Endothelial cell of umbilical vein (primary cell): ENCODE results near the gene DAZAP1. TPM values are rescaled to one million over a fixed set of nuclear protein-coding genes. Genes with fewer than 3 reads are reported as not detected.

ENCODE experiments used
- BruUV-seq: library from RNA; stranded (reverse); fragments of 400-500 nt; replicated peaks from 2 replicates; lab custom pipeline; 2021; lab: Mats Ljungman, UMichigan
- CTCF ChIA-PET: fragments of 300-600, 350-600 bp; sonication (Branson Sonifier 250); formaldehyde crosslinking; loops from one replicate; lab custom pipeline; 2021; ENCODE audit warnings: antibody characterized with exemption, inconsistent platforms; lab: Charles Lee
- POLR2A ChIA-PET: fragments of 300-600, 350-600 bp; sonication (Branson Sonifier 250); formaldehyde crosslinking; loops from one replicate; lab custom pipeline; 2021; ENCODE audit warnings: antibody characterized with exemption, inconsistent platforms; lab: Charles Lee
- DNase-seq: peaks from one replicate; pipeline ENCODE4 v3.0.0-alpha.2; 2011; ENCODE audit warnings: low read depth, low spot score
- FAIRE-seq: peaks from 2 replicates; lab custom pipeline; 2011; peaks lifted over from hg19 to GRCh38; lab: Jason Lieb, UNC
- H2AFZ ChIP-seq: 2 replicates; pipeline ENCODE4 v1.6.0; 2012; ENCODE audit warnings: low read depth, low read length, control low read depth, inconsistent platforms
- H3K27ac ChIP-seq: 2 replicates; pipeline ENCODE4 v1.5.1; 2011; ENCODE audit warnings: low read depth, mild to moderate bottlenecking, control low read depth, low read length, moderate library complexity; ENCODE audit not compliant: insufficient read depth
- H3K27me3 ChIP-seq, 2 experiments: 2 replicates each; pipeline versions ENCODE4 v1.6.0 to v1.6.1; 2011; ENCODE audit warnings: low read length in 2 of 2, mixed read lengths in 1 of 2; ENCODE audit not compliant: control insufficient read depth in 2 of 2, insufficient read depth in 2 of 2
- H3K36me3 ChIP-seq, 2 experiments: 2 replicates in 1 of 2; 3 replicates in 1 of 2; pipeline ENCODE4 v1.5.1; 2011; ENCODE audit warnings: low read length in 2 of 2, mild to moderate bottlenecking in 1 of 2, moderate library complexity in 1 of 2; ENCODE audit not compliant: control insufficient read depth in 2 of 2, insufficient read depth in 2 of 2; ENCODE audit errors: extremely low read depth in 1 of 2
- H3K4me1 ChIP-seq: 3 replicates; pipeline ENCODE4 v1.5.1; 2011; ENCODE audit warnings: mild to moderate bottlenecking, low read length; ENCODE audit not compliant: control insufficient read depth, insufficient read depth; ENCODE audit errors: extremely low read depth
- H3K4me2 ChIP-seq: 2 replicates; pipeline ENCODE4 v1.6.1; 2011; ENCODE audit warnings: low read length, control low read depth, mixed read lengths; ENCODE audit not compliant: insufficient read depth
- H3K4me3 ChIP-seq, 3 experiments: fragments of 200-600 bp in 1 of 3; sonication (generic), shearing (Covaris generic) in 1 of 3; replicated peaks in 1 of 3; 2 replicates each; pipeline ENCODE4 v1.5.1; 2011 to 2016; ENCODE audit warnings: control low read depth in 3 of 3, low read length in 3 of 3, mild to moderate bottlenecking in 2 of 3, inconsistent platforms in 1 of 3, low read depth in 1 of 3, moderate library complexity in 1 of 3; ENCODE audit not compliant: insufficient read depth in 1 of 3
- H3K79me2 ChIP-seq: 2 replicates; pipeline ENCODE4 v1.6.0; 2012; ENCODE audit warnings: low read length, inconsistent platforms; ENCODE audit not compliant: control insufficient read depth, insufficient read depth
- H3K9ac ChIP-seq: replicated peaks from 2 replicates; pipeline ENCODE3; 2011; ENCODE audit warnings: low read length, control low read depth; ENCODE audit not compliant: insufficient read depth; ENCODE audit errors: extremely low read depth
- H3K9me1 ChIP-seq: replicated peaks from 3 replicates; pipeline ENCODE4 v1.6.0; 2011; ENCODE audit warnings: mild to moderate bottlenecking, low read length; ENCODE audit not compliant: control insufficient read depth, insufficient read depth; ENCODE audit errors: extremely low read depth
- H3K9me3 ChIP-seq: replicated peaks from 2 replicates; pipeline ENCODE4 v1.5.1; 2012; ENCODE audit warnings: low read length, inconsistent platforms; ENCODE audit not compliant: control insufficient read depth, insufficient read depth
- H4K20me1 ChIP-seq: replicated peaks from 2 replicates; pipeline ENCODE3; 2011; ENCODE audit warnings: mild to moderate bottlenecking, low read length; ENCODE audit not compliant: control insufficient read depth, insufficient read depth; ENCODE audit errors: extremely low read depth
- CTCF ChIP-seq, 2 donors: IDR thresholded peaks; 1 replicate in 1 of 2; 2 replicates in 1 of 2; pipeline ENCODE4 v1.5.1; 2011; ENCODE audit warnings: low read length in 2 of 2, mild to moderate bottlenecking in 2 of 2, moderate library complexity in 2 of 2, control low read depth in 1 of 2, inconsistent platforms in 1 of 2, low read depth in 1 of 2; ENCODE audit not compliant: insufficient read depth in 1 of 2; ENCODE audit errors: extremely low read depth in 1 of 2
- EZH2 ChIP-seq: IDR thresholded peaks from 2 replicates; pipeline ENCODE4 v1.6.1; 2012; ENCODE audit warnings: borderline replicate concordance, low read depth, mild to moderate bottlenecking, moderate library complexity, low read length, inconsistent platforms; ENCODE audit not compliant: severe bottlenecking
- FOS ChIP-seq: IDR thresholded peaks from 2 replicates; pipeline ENCODE4 v1.6.1; 2011; ENCODE audit warnings: mild to moderate bottlenecking, low read length, moderate library complexity, borderline replicate concordance; ENCODE audit not compliant: insufficient read depth
- GATA2 ChIP-seq: IDR thresholded peaks from 2 replicates; pipeline ENCODE4 v1.7.0; 2011; ENCODE audit warnings: low read depth, mild to moderate bottlenecking, moderate library complexity, mixed read lengths, low read length; ENCODE audit not compliant: insufficient read length, insufficient read depth
- JUN ChIP-seq: IDR thresholded peaks from 2 replicates; pipeline ENCODE4 v1.6.1; 2011; ENCODE audit warnings: borderline replicate concordance, low read depth; ENCODE audit not compliant: insufficient read length, insufficient read depth
- MYC ChIP-seq: IDR thresholded peaks from one replicate; pipeline ENCODE4 v1.6.1; 2011; ENCODE audit warnings: mild to moderate bottlenecking, low read depth, low read length
- POLR2A ChIP-seq: IDR thresholded peaks from 2 replicates; pipeline ENCODE4 v1.6.1; 2012; ENCODE audit warnings: low read depth, mild to moderate bottlenecking, control low read depth, low read length
- POLR2AphosphoS5 ChIP-seq: IDR thresholded peaks from 2 replicates; pipeline ENCODE4 v1.6.1; 2012; ENCODE audit warnings: low read depth, mild to moderate bottlenecking, control low read depth, low read length, moderate library complexity; ENCODE audit not compliant: insufficient read depth
- dilution Hi-C: fragments of 300-500 bp; cut with MboI; formaldehyde crosslinking; loops from one replicate; pipeline ENCODE4 v1.15.0; 2019; ENCODE audit warnings: low sequenced_read_pairs; ENCODE audit not compliant: extremely low pct_ligation_motif_present
- intact Hi-C: fragments of 100-400 bp; cut with micrococcal nuclease; formaldehyde crosslinking; loops from one replicate; pipeline ENCODE4 v1.10.0; 2022
- polyA plus RNA-seq, 4 experiments: library from polyadenylated mRNA; depleted of rRNA in 3 of 4; stranded (reverse) in 3 of 4; unstranded in 1 of 4; fragments of >200 nt; gene quantifications; 2 replicates each; pipeline versions ENCODE4 v1.2.1 to v1.2.3, GENCODE V29; 2011 to 2012; ENCODE audit warnings: missing spikeins in 1 of 4
- total RNA-seq: library from RNA; stranded (reverse); gene quantifications from 2 replicates; pipeline ENCODE4 v1.2.3, GENCODE V29; 2021
- TF ChIP-seq, protein P1 (sequence below): IDR thresholded peaks from 2 replicates; pipeline ENCODE4 v1.6.1; 2011; ENCODE audit not compliant: insufficient read depth, insufficient read length

The DAZAP1 gene
- total and polyA plus RNA-seq, 2 donors (not counting 3 experiments of a cell fraction or from before 2014, with no cell fraction given): 50.1 to 187 TPM

DNA sequence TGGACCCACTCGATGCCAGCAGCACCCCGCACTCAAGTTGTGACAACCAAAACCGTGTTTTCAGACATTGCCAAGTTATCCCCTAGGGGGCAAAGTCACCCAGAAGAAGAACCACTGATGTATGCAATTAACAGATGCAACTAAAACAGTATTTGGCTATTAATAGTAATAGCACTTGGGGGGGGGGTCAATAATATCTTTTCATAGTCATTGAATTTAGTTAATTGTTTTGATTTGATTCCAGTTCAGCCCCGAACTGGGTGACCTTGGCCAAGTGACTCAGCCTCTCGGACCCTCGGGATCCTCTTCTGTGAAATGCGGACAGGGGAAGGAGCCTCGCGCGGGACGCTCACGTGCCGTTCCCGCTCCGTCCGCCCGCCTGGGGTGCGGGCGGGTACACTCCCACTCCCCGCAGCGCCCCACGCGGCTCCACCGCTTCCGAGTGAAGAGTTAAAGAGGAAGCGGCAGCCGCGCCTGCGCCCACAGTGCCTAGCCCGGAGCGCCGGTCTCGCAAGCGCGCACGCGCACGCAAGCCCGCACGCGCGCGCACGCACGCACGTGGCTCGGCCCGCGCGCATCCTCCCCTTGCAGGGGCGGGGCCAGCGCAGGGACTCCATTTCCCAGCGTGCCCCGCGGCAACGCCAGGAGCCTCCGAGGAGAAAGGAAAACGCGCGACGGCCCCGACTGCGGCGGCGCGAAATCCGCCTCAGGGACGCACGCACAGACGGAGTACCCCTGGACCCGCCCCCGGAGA, 435 bp upstream of the DAZAP1 start:
- dilution Hi-C loops (no loop called here), intact Hi-C loops (loop anchor here (1.0 to 10.0 kb wide), 4 partner anchors 24 to 188 kb away; partner anchors contain the start of genes MBD3, NDUFS7 and RPS15)
- no peaks in the 10 kb centered on the region for H3K9me1 ChIP-seq
- H3K27me3 ChIP-seq: no peaks in the 10 kb centered on the region
- H3K79me2 ChIP-seq: peaks cover 44% of the 10 kb centered on the region
- peak overlapping the region; percentile 42 for H3K27ac ChIP-seq
- H2AFZ ChIP-seq: peak overlapping the region; percentile 71
- no peaks in the 10 kb centered on the region for H3K9me3 ChIP-seq
- POLR2A ChIA-PET: no interaction called here
- CTCF ChIA-PET: no interaction called here
- peak; percentile 99 for DNase-seq
- TF ChIP-seq POLR2AphosphoS5 (no peak), MYC (peak; percentile 52), JUN (no peak), POLR2A (peak; percentile 81), CTCF (IDR thresholded peaks at IDR 0.05; ENCODE audit: extremely low read depth in 1 of 2, insufficient read depth in 1 of 2, low read depth in 1 of 2, low read length in 2 of 2) (peak in 1 of 2 donors; percentile 55), GATA2 (no peak), FOS (no peak), EZH2 (no peak)
- TF ChIP-seq, protein P1, sequence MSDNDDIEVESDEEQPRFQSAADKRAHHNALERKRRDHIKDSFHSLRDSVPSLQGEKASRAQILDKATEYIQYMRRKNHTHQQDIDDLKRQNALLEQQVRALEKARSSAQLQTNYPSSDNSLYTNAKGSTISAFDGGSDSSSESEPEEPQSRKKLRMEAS: peak; percentile 90
- peak overlapping the region; percentile 64 for H3K9ac ChIP-seq
- peaks cover 26% of the 10 kb centered on the region for H3K4me1 ChIP-seq
- BruUV-seq: TSS peak; percentile 70
- H4K20me1 ChIP-seq: no peaks in the 10 kb centered on the region
- H3K4me3 ChIP-seq: peak overlapping the region; percentile 53 to 61 (median 57)
- FAIRE-seq: peak; percentile 93
- peak overlapping the region; percentile 73 for H3K4me2 ChIP-seq
- H3K36me3 ChIP-seq: no peaks in the 10 kb centered on the region
